B cell (primary cell): ENCODE results near the gene GRIK3. TPM values are rescaled to one million over a fixed set of nuclear protein-coding genes. Genes with fewer than 3 reads are reported as not detected.

Experiments
- ATAC-seq: fragments of 200-7000 bp; cut with Tn5 transposase; one replicate; pipeline ENCODE4 v1.10.0; 2021; ENCODE audit warnings: low read depth, mild to moderate bottlenecking, moderate number of reproducible peaks, moderate library complexity
- CTCF ChIA-PET: fragments of 350-600 bp; sonication (Branson Sonifier 250); formaldehyde crosslinking; loops from one replicate; lab custom pipeline; 2021; ENCODE audit warnings: antibody characterized with exemption, inconsistent platforms; lab: Charles Lee
- POLR2A ChIA-PET: fragments of 350-600 bp; sonication (Branson Sonifier 250); formaldehyde crosslinking; loops from one replicate; lab custom pipeline; 2021; ENCODE audit warnings: antibody characterized with exemption; lab: Charles Lee
- DNase-seq: peaks from one replicate; pipeline ENCODE4 v3.0.0; 2013
- H2AFZ ChIP-seq: 2 replicates; pipeline ENCODE4 v1.6.1; 2012; ENCODE audit warnings: mild to moderate bottlenecking, low read depth, low read length; ENCODE audit not compliant: insufficient read depth, poor library complexity, severe bottlenecking
- H3K27ac ChIP-seq, 2 donors: 1 replicate in 1 of 2; 2 replicates in 1 of 2; pipeline ENCODE4 v1.5.1; 2012 to 2013; ENCODE audit warnings: low read length in 2 of 2, mild to moderate bottlenecking in 2 of 2, moderate library complexity in 1 of 2
- H3K27me3 ChIP-seq, 4 experiments: fragments of 200-600 bp in 1 of 4; sonication (generic) in 1 of 4; replicated peaks in 1 of 4; 1 replicate in 2 of 4; 2 replicates in 2 of 4; pipeline versions ENCODE4 v1.6.1 to v1.7.0; 2013 to 2016; ENCODE audit warnings: low read length in 3 of 4, mild to moderate bottlenecking in 2 of 4, mixed read lengths in 1 of 4, moderate library complexity in 1 of 4; ENCODE audit not compliant: insufficient read depth in 4 of 4, control insufficient read depth in 3 of 4; ENCODE audit errors: control extremely low read depth in 1 of 4
- H3K36me3 ChIP-seq, 2 experiments: replicated peaks in 1 of 2; 1 replicate in 1 of 2; 2 replicates in 1 of 2; pipeline versions ENCODE4 v1.6.1 to v1.7.1; 2013; ENCODE audit warnings: low read length in 1 of 2; ENCODE audit not compliant: insufficient read depth in 2 of 2, control insufficient read depth in 1 of 2; ENCODE audit errors: control extremely low read depth in 1 of 2, extremely low read depth in 1 of 2
- H3K4me1 ChIP-seq, 2 donors: fragments of 200-600 bp in 1 of 2; sonication (generic) in 1 of 2; 1 replicate in 1 of 2; 2 replicates in 1 of 2; pipeline versions ENCODE4 v1.5.1 to v1.6.1; 2013 to 2017; ENCODE audit warnings: low read length in 2 of 2; ENCODE audit not compliant: control insufficient read depth in 2 of 2, insufficient read depth in 2 of 2
- H3K4me2 ChIP-seq: replicated peaks from 2 replicates; pipeline ENCODE3; 2012; ENCODE audit warnings: mild to moderate bottlenecking, low read depth, low read length; ENCODE audit not compliant: poor library complexity, severe bottlenecking
- H3K4me3 ChIP-seq, 5 experiments: fragments of 200-600 bp in 1 of 5; sonication (generic) in 1 of 5; 1 replicate in 3 of 5; 2 replicates in 2 of 5; pipeline versions ENCODE4 v1.5.1 to v1.7.0; 2011 to 2016; ENCODE audit warnings: low read length in 4 of 5, mild to moderate bottlenecking in 4 of 5, low read depth in 2 of 5, control low read depth in 1 of 5, moderate library complexity in 1 of 5; ENCODE audit not compliant: insufficient read depth in 1 of 5; ENCODE audit errors: control extremely low read depth in 1 of 5, extremely low read depth in 1 of 5
- H3K79me2 ChIP-seq: fragments of 200-600 bp; sonication (generic); one replicate; pipeline ENCODE4 v1.6.0; 2016; ENCODE audit warnings: low read length; ENCODE audit not compliant: control insufficient read depth, insufficient read depth
- H3K9ac ChIP-seq: fragments of 200-600 bp; sonication (generic); 2 replicates; pipeline ENCODE4 v1.6.1; 2017; ENCODE audit warnings: mild to moderate bottlenecking, low read length, moderate library complexity
- H3K9me3 ChIP-seq, 3 donors: one replicate each; pipeline versions ENCODE4 v1.6.1 to v1.7.1; 2013; ENCODE audit warnings: low read length in 2 of 3; ENCODE audit not compliant: control insufficient read depth in 2 of 3, insufficient read depth in 1 of 3; ENCODE audit errors: control extremely low read depth in 1 of 3
- H4K20me1 ChIP-seq: 2 replicates; pipeline ENCODE4 v1.6.0; 2012; ENCODE audit warnings: mild to moderate bottlenecking, low read length; ENCODE audit not compliant: insufficient read depth, control insufficient read depth, poor library complexity, severe bottlenecking
- H3K27ac Mint-ChIP-seq: one replicate; pipeline ENCODE4 v1.8.0; 2021; ENCODE audit warnings: mixed read lengths
- H3K27me3 Mint-ChIP-seq: one replicate; pipeline ENCODE4 v1.8.0; 2021; ENCODE audit warnings: mixed read lengths
- H3K4me1 Mint-ChIP-seq: one replicate; pipeline ENCODE4 v1.8.0; 2021; ENCODE audit warnings: mixed read lengths
- H3K4me3 Mint-ChIP-seq: one replicate; pipeline ENCODE4 v1.8.0; 2021; ENCODE audit warnings: mixed read lengths
- H3K9me3 Mint-ChIP-seq: one replicate; pipeline ENCODE4 v1.8.0; 2022; ENCODE audit warnings: mixed read lengths; ENCODE audit not compliant: insufficient read depth
- EZH2 ChIP-seq: IDR thresholded peaks from 2 replicates; pipeline ENCODE4 v1.6.1; 2012; ENCODE audit warnings: borderline replicate concordance, low read depth, mild to moderate bottlenecking, moderate library complexity, low read length; ENCODE audit not compliant: insufficient read depth, poor library complexity, severe bottlenecking
- WGBS: methylation state at CpG from one replicate; pipeline ENCODE4 v1.1.5; 2013; ENCODE audit warnings: missing lambda C conversion rate; ENCODE audit not compliant: insufficient coverage; 5-methylcytosine and 5-hydroxymethylcytosine counted together
- intact Hi-C: fragments of 100-400 bp; cut with micrococcal nuclease; formaldehyde crosslinking; loops from one replicate; pipeline ENCODE4 v1.10.0; 2022
- polyA plus RNA-seq: library from polyadenylated mRNA; depleted of rRNA; stranded (reverse); fragments of >200 nt; gene quantifications from 2 replicates; pipeline ENCODE4 v1.2.3, GENCODE V29; 2012
- total RNA-seq, 2 donors: library from RNA; stranded (reverse); fragments of 120-200 nt in 1 of 2; gene quantifications; 1 replicate in 1 of 2; 2 replicates in 1 of 2; pipeline versions ENCODE4 v1.2.3 to v1.2.4, GENCODE V29; 2013 to 2022
- TF ChIP-seq, protein P1 (sequence below): fragments of 200-600 bp; IDR thresholded peaks from one replicate; pipeline ENCODE4 v1.8.0; 2022; ENCODE audit warnings: antibody characterized with exemption, mild to moderate bottlenecking

Gene GRIK3
- total and polyA plus RNA-seq, 2 donors (not counting 1 experiment from before 2014, with no cell fraction given): 0.12 to 1.5 TPM

DNA sequence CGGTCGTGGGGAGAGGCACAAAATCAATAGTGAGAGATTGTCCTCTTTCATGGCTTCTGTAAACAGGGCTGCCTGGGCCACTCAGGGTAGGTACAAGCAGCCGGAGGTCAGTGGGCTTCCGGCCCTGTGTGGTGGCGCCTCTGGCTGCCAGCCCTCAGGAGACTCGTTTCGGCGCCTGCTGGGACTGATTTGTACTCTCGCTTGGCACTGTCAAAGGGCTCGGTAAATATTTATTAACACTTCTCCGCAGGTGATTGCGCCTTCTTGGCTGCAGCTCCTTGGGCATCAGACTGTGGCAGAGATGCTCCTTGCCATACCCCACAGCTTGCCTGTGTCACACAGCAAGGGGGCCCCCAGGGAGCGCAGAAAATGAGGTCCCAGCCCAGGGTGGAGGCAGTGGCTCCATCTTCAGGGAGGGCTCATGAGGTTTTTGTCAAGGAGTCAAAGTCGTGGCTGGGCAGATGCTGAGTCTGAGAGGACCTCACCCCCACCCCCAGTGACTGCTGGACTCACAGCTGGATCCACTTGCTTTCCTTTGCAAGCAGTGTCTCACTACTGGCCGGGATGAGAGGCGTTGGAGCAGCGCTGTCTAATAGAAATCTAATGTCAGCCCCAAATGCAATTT lies 262.5 kb downstream of the GRIK3 start:
- no peak for ATAC-seq

DNA sequence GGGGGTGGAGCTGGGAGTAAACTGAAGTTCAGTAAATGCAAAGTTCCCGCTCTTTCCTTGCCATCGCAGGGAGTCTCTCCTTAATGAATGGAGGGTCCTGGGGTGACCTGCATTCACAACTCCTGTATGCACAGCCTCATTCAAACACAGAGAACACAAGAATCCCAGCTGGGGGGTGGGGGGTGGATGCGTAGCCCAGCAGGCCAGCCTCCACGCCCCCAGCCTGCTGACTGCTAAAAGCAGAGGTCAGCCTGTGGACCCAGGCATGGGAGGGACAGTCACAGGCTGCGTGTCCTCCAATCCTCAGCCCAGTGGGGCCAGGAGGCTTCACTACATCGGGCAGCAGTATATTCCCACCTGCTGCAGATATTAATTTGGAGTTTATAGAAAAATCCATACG lies 263.1 kb downstream of the GRIK3 start:
- CTCF ChIA-PET: no interaction called here
- no peak for TF ChIP-seq EZH2
- TF ChIP-seq, protein P1, sequence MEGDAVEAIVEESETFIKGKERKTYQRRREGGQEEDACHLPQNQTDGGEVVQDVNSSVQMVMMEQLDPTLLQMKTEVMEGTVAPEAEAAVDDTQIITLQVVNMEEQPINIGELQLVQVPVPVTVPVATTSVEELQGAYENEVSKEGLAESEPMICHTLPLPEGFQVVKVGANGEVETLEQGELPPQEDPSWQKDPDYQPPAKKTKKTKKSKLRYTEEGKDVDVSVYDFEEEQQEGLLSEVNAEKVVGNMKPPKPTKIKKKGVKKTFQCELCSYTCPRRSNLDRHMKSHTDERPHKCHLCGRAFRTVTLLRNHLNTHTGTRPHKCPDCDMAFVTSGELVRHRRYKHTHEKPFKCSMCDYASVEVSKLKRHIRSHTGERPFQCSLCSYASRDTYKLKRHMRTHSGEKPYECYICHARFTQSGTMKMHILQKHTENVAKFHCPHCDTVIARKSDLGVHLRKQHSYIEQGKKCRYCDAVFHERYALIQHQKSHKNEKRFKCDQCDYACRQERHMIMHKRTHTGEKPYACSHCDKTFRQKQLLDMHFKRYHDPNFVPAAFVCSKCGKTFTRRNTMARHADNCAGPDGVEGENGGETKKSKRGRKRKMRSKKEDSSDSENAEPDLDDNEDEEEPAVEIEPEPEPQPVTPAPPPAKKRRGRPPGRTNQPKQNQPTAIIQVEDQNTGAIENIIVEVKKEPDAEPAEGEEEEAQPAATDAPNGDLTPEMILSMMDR: no peak

More for the DNA sequence above, 262.5 kb downstream of the GRIK3 start:
- Mint-ChIP-seq H3K9me3 (no peaks in the 10 kb centered on the region), H3K27me3 (peaks cover 49% of the 10 kb centered on the region), H3K27ac (no peak overlapping the region), H3K4me3 (no peak overlapping the region), H3K4me1 (no peaks in the 10 kb centered on the region)
- TF ChIP-seq, protein P1: no peak
- no peak for TF ChIP-seq EZH2
- Histone ChIP-seq H3K4me2 (no peak overlapping the region), H3K4me3 (no peak overlapping the region), H4K20me1 (no peaks in the 10 kb centered on the region), H3K4me1 (no peaks in the 10 kb centered on the region), H3K36me3 (no peaks in the 10 kb centered on the region), H2AFZ (no peak overlapping the region), H3K27me3 (peaks cover 0 to 9% (median 2%) of the 10 kb centered on the region in 4 experiments), H3K9me3 (peaks cover 0 to 3% (median 0%) of the 10 kb centered on the region in 3 donors), H3K27ac (no peak overlapping the region), H3K79me2 (no peaks in the 10 kb centered on the region), H3K9ac (no peak overlapping the region)
- whole genome bisulfite sequencing: 8% methylated on average over 15 of the region's 17 CpGs
- intact Hi-C loops: no loop called here
- no peak for DNase-seq
- ChIA-PET CTCF (no interaction called here), POLR2A (no interaction called here)

More for the DNA sequence above, 263.1 kb downstream of the GRIK3 start:
- H3K4me1 ChIP-seq: no peaks in the 10 kb centered on the region
- no peak overlapping the region for H3K4me3 ChIP-seq
- Mint-ChIP-seq H3K4me3 (no peak overlapping the region), H3K9me3 (no peaks in the 10 kb centered on the region), H3K27ac (no peak overlapping the region), H3K4me1 (no peaks in the 10 kb centered on the region), H3K27me3 (peaks cover 45% of the 10 kb centered on the region)
- no peaks in the 10 kb centered on the region for H3K36me3 ChIP-seq
- no peak overlapping the region for H3K9ac ChIP-seq
- H3K4me2 ChIP-seq: no peak overlapping the region
- intact Hi-C loops: no loop called here
- H3K79me2 ChIP-seq: no peaks in the 10 kb centered on the region
- no peak overlapping the region for H2AFZ ChIP-seq
- H3K27ac ChIP-seq: no peak overlapping the region
- POLR2A ChIA-PET: no interaction called here
- ATAC-seq (no peak), DNase-seq (no peak)
- H4K20me1 ChIP-seq: no peaks in the 10 kb centered on the region
- 44% methylated on average over 6 of the region's 7 CpGs for WGBS
- H3K27me3 ChIP-seq: peaks cover 0 to 9% (median 2%) of the 10 kb centered on the region in 4 experiments
- H3K9me3 ChIP-seq: peaks cover 0 to 3% (median 0%) of the 10 kb centered on the region in 3 donors
